Ureter (tissue), 1 donor: Measurements from ENCODE around the gene FOXO1. TPM values are rescaled to one million over a fixed set of nuclear protein-coding genes. Genes with fewer than 3 reads are reported as not detected.

ENCODE experiments used
- DNase-seq: peaks from one replicate; pipeline ENCODE4 v3.0.0-alpha.2; 2020; ENCODE audit warnings: low spot score
- total RNA-seq: library from RNA; stranded (reverse); gene quantifications from one replicate; pipeline ENCODE4 v1.2.4, GENCODE V29; 2023
- donor health status: DM: yes; HTN: yes; CAD: no.

Gene FOXO1
- total RNA-seq, 1 donor from 2014 or later = 31.4 TPM

DNA sequence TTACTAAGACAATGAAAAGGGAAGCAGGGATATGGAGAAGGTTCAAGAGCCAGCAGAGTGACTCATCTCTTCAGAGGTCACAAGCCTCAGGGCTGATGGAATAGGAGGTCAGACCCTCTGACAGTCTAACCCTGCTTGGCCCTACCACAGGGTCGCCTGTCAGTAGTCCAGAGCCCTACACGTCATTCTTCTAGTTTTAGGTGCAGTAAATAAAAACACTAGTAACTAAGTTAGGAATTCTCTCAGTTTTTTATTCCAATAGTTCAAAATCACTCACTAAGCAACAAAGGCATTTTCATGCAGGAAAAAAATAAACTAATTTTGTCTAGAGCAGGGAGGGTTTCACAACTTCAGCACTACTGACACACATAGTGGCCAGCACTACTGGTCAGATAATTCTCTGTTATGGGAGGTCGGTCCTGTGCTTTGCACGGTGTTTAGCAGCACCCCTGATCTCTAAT, 27.2 kb downstream of the FOXO1 start:
- no peak for DNase-seq

DNA sequence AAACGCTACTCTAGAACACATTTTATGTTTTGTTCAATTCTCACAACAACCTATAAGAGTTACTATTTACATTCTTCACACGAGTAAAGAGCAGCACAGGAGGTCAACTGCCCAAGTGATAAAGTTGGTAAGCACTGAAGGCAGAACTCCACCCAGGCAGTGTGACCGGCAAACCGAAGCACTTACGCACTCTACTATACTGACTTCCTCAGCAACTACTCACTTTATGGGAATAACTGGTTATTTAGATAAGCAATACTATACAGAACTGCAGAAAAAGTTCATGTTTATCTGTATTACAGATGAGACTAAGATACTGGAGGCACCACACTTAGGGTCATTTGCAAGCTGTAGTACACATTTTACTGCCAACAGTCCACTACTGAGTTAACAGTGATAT, 28.8 kb downstream of the FOXO1 start:
- DNase-seq = no peak

DNA sequence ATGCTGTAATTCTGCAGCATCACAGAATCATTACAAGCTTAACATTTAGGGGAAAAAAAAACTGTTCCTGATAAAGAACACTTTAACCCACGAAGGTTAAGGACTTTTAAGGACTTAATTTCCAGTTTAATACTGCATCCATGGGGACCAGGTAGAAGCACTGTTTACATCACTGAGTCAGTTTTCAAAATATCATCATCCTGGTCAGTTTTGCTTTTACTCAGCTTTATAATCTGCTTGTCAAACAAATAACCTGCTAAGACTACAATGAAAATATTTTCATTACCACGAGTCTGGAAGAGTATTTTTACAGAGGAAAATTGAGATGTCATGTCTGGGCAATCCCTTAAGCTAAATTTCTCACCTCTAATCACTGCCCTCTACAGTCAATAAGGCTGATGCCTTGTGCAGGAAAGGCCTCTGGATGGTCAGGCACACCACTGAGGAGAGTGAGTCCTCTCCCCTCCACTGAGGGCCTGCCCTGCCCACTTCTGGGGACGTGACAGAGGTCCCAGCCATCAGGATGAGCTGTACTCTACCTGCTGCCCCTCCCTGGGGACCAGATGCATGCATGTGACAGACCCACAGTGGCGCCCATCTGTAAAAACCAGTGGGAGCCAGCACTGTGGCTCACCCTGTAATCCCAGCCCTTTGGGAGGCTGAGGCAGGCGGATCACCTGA, 31.0 kb downstream of the FOXO1 start:
- DNase-seq = no peak

DNA sequence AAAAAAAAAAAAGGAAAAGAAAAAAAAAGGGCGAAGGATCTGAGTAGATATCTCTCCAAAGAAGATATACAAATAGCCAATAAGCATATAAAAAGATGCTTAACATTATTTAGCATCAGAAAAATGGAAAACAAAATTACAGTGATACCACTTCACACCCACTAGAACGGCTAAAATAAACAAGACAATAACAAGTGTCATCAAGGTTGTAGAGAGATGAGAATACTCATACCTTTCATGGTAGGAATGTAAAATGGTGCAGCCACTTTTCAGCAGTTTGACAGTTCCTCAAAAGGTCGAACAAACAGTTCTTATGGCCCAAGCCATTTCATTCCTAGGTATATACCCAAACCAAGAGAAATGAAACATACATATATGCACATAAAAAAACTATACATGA, 33.5 kb downstream of the FOXO1 start:
- DNase-seq = no peak

DNA sequence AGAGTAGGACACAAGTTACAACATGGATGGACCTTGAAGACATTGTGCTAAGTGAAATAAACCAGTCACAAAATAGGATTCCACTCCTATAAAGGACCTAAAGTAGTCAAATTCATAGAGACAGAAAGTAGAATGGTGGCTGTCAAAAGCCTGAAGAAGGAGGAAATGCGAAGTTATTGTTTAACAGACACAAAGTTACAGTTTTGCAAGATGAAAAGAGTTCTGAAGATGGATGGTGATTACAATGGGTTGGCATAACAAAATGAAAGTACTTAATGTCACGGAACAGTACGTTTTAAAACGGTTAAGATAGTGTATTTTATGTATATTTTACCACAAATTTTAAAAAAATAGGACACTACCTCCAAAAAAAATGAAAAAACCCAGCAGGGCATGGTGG, 34.8 kb downstream of the FOXO1 start:
- no peak for DNase-seq

DNA sequence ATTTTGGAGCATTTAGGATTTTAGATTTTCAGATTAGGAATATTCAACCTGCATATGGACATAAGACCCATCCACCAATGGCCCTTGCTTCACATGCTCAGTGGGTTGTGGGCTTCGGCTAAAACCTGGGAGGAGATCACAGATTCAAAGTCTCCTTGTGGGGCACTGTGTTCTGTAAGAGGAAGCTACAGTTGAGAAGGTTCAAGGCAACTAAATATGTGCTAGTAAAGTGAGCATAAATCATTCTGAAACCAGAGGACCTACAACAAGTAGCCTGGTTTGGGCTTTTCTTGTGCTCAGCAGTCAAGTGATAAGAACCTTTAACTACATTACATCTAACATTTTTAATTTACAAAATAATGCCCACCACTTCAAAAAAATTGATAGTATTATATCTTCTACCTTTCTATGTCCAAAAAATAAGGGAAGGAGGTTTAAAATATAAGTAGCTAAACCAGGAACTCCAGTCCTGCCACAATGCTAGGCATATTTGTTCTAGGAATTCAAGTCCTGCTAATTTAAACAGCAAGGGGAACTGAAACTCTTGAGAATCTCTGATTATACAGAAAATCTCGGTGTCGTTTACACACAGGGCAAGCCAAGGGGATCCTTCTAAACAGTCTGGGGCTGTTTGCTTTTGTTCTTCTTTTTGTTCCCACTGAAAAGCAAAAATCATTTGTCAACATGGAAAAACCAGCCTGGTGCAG, 36.6 kb downstream of the FOXO1 start:
- DNase-seq = no peak

DNA sequence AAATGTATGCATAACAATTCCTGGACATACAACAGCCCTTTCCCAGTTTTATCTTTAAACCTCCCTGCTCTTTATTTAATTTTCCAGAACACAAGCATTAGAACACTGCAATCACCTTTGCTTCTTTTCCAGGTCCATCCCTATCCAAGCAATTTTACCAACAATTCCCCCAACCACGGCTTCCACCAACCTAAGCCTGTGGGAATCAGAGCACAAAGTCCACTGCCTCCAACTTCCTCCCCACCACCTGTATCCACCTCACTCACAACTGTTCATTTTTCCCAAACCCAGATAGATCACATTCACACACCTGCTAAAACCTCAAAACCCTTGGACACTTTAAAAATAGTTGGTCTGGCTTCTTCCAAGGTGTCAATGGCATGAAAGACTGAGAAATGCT, 39.5 kb downstream of the FOXO1 start:
- DNase-seq = no peak

DNA sequence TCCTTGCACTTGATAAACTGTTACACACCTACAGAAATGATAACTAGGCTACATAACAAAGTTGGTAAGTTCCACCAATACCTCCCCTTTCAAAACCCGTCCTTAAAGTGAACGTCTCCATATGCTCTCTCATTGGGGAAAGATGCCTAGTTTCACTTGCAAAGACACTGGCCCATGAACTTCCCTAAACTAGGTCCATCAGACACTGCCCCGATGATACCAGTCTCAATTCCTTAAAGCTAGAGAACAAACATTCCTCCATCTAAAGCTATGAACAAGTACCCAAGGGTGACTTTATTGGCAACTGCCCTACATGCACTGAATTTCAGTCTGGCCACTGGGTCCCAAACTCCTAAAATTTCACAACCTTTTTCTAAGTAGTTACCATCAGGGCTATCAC, 39.9 kb downstream of the FOXO1 start:
- no peak for DNase-seq

DNA sequence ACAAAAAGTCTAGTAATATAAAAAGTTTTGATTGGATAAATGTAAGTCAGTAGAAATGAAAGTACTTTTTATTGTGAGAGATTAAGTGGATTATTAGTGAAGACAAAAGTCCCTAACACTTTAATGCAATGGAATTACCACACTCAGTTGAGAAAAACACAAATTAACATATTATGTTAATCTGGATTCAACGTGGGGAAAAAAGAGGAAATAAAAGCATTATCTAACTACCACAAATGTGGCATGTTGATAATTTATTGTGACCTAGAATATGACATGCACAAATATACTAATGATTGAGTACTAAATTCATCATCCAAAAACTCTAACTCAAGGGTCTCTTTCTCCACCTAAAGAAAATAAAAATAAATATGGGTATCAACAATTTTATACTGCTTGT, 41.5 kb downstream of the FOXO1 start:
- DNase-seq = no peak

DNA sequence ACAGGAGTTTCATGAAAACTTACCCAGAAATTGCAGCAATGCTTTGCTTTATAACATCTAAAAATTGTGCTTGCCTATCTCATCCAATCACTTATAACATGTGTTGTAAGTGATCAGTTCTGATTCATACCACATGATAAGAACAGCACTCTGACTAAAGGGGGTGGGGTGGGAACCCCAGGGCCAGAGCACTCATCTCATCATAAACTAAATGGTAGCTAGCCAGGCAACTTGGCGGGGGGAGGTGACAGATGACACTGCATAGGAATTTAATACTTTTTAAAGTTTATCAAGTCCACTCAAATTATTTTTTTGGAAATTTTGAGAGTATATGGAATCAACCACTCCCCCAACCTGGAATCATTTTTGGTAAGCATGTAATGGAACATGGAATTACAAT, 42.1 kb downstream of the FOXO1 start:
- DNase-seq = no peak

DNA sequence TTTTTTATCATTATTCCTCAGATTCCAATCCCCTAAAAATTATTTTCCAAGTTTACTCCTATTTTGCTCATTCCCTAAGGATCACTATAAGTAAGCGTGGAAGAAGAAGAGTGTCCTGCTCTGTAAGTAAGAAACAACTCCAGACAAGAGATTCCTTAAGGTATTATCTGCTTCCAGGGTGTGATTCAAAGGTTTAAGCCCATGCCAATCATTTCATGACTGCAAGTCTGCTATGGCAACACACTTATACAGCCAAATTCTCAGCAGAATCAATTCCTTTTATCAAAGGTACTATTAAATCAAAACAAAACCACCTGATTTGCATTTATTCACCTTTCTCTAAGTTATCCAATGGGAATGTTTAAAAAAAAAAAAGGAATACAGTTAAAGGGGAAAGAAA, 43.7 kb downstream of the FOXO1 start:
- no peak for DNase-seq

DNA sequence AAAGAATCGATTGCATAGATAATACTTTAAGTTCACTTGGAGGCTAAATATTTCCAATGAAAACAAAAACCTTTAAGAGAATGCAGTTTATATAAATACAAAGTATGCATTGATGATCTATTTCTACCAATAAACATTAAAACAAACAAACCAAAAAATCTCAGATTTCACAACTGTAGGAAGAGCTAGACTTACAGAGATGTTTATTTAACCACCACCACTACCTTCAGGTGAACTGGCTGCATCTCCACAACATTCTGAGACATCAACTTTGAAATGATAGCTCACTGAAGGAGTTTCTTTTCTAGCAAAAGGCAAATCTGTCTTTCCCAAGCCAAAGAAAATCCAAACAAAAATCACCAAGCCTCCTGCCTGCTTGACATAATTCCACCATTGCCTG, 44.2 kb downstream of the FOXO1 start:
- DNase-seq = no peak

DNA sequence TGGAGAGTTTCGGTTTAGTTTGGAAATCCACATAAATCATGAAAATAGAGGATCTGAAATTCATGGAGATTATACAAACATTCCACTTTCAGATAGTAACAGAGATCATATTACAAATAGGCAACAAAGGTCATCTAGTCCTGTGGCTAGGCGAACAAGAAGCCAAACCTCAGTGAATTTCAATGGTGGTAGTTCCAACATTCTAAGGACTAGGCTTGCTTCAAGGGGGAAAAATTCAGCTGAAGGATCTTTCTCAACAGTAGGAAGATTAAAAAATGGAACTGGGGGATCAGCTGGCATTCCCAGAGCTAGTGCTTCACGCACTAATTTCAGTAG, 47.0 kb downstream of the FOXO1 start:
- no peak for DNase-seq

DNA sequence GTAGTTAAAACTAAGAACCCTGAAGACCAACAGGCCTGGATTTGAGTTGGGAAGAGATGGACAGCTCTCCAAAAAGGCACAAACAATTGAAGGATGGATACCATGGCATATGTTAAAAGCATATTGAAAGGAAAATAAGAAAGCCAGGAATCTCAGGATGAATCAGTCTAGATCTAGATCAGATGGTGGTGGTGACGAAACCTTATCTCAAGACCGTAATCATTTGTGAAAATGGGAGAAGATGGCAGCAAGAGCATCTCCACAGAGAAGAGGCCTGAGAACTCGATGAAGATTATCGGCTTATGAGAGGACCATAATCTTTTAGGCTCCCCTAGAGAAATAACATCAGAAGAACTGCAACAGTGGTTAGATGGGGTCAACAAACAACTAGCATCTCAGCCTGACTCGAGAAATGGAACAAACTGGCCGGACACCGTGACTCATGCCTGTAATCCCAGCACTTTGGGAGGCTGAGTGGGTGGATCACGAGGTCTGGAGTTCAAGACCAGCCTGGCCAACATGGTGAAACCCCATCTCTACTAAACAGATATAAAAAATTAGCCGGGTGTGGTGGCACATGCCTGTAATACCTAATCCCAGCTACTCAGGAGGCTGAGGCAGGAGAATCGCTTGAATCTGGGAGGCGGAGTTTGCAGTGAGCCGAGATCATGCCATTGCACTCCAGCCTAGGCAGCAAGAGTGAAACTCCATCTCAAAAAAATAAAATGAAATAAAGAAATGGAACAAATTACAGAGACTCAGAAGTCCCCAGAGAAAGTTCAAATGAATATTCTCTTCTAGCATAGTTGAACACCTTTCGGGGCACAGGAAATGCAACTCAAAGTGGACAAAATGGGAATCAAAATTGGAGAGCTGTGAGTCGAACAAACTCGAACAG, 47.6 kb downstream of the FOXO1 start:
- no peak for DNase-seq

DNA sequence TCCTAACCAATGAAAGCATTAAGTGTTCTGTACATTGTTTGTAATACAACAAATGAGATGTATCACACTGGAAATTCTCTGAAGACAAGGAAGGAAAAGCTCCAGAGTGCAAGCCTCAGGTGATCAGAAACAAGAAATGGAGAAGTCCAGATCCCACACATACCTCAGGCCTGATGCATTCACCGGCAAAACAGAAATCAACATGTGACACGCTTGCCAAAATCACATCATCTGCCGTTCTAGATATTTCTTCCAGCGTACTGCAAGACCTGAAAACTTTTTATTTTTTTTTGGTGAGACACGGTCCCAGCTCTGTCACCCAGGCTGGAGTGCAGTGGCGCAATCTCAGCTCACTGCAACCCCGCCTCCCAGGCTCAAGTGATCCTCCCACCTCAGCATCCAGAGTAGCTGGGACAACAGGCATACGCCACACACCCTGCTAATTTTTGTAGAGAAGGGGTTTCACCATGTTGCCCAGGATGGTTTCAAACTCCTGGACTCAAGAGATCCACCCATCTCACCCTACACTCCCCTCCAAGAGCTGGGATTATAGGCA, 48.6 kb downstream of the FOXO1 start:
- no peak for DNase-seq

DNA sequence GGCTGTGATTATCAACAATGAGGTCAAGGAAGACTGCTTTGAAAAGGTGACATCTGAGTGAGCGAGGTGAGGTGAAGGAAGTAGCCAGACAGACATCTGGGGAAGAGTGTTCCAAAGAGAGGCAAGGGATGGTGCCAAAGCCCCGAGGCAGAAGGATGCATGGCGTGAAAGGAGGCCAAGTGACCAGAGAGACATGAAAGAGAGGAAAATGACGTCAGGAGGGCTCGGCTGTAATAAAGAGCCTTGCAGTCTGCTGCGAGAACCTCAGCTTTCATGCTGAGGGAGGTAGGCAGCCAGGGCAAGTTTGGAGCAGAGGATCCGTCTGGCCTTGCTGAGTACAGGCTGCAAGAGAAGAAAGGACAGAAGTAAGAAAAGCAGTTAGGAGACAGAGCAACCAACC, 50.8 kb downstream of the FOXO1 start:
- DNase-seq = no peak

DNA sequence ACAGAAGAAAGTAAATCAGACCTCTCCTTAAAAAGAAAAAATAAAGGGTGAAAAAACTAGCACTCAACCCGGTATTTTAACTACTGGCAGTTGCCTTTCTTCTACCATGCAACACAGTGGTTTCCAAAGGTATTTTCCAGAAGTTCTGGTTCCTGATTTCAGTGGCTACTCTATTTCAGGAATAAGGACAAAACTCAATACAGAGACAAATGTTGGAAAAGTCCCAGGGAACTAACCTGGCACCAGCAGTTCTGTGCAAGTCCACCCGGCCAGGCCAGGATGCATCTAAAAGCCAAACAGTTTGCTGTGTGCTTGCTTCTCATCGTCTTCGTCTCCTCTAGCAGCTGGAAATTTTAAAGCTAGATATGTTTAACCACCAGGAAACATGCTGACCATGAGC, 52.5 kb downstream of the FOXO1 start:
- no peak for DNase-seq

DNA sequence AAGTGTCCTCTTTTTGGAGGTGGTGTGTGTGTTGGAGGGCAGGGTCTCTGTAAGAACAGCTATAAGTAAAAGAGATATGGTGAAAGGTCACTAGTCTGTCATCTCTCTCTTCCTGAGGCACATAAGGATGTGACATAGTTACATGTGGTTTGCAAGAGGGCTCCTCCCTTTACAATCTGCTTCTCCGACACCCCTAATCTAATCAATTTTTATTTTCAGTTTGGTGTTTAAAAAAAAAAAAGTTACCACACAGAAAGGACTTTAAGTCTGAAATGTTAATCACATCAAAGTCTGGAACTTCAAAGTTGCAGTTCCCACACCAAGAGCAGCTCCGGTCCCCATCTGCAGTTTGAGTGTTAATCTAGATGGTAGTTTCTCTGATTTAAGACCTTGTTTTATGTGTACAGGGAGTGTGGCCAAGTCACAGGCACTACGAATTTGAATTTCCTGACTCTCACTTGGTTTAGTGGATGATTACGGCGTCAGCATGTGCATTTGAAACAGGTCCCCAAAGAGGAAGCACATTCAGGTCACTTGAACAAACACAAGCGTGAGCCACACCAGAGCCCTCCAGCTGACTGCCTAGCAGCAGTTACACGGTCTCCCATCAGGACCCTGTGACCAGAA, 53.1 kb downstream of the FOXO1 start:
- no peak for DNase-seq

DNA sequence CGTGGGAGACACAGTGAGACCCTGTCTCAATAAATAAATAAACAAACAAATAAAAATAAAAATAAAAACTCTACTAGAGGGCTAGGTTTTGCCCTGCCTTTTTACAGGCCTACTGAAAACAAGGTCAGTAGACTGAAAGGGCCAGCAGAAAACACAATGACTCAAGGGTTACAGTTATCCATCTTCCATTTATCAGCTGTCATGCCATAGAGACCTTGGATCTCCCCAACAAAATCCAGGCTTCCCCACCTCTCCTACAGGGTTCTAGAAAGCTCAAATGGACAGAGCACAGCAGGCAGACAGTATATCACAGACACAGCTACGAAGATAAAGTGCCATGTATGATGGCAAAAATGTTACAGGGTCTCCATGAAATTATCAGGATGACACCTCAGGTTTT, 54.4 kb downstream of the FOXO1 start:
- DNase-seq = no peak

DNA sequence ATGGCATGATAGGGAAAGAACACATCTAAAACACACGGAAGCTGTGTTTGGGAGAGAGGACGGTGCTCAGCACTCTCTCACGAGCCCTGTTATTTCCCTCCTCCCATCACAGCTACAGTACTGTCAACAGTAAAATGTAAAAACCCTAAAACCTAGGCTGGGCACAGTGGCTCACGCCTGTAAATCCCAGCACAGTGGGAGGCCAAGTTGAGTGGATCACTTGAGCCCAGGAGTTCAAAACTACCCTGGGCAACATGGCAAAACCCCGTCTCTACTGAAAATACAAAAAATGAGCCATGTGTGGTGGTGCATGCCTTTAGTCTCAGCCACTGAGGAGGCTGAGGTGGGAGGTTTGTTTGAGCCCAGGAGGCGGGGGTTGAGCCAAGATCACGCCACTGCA, 54.8 kb downstream of the FOXO1 start:
- DNase-seq = no peak

DNA sequence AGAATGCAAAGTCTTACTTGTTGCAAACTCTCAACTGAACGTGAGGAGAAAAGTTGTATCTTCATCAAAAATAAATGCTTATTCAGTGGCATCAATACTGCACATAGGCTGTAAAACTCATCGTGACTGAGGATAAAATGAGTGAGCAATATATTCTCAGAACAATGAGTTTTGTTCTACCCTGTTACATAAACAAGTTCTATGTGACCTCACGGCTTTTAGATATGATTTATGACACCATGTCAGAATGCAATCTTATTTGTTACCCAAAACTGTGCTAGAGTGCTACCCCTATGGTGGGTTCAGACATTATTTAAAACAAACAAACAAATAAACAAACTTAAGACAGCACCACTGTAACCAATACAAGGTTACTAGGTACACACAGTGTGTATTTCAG, 55.4 kb downstream of the FOXO1 start:
- DNase-seq = no peak
